Activated CD8-positive, alpha-beta memory T cell treated with anti-CD3 and anti-CD28 coated beads, Interleukin-2, amount 50 U/mL, for 24 hours (primary cell): Measurements from ENCODE around the gene ALKBH8.
"Not testable (repeated sequence)": the region's sequence is repeated elsewhere in the genome, so short reads cannot be mapped to it uniquely, and the experiment has no call there.

Experiments used
- DNase-seq: peaks from one replicate; pipeline ENCODE4 v3.0.0-alpha.2; 2020; ENCODE audit errors: extremely low read depth

The ALKBH8 gene

GRCh38 chr11:107565219-107565937 lies at the start of gene ALKBH8:
Gene ALKBH8 (minus strand): TSS chr11:107565735. CDS start chr11:107560893, 4,842 bp downstream.
- peak; percentile 47 for DNase-seq

DNA sequence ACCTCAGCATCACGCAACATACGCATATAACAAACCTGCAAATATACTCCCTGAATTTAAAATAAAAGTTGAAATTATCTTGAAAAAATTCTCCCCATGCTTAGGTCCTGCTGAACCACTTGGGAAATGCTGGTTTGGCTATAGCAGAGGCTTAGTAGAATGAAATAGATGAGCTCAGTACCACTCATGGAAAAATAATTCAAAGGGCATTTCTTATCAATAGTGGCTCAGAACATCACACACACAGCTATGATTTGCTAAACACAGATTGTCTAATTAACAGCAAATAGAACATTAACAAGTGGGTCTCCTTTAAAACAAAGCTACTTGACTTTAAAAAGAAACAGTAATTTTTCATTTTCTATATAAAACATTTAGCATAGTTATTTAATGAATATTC lies 46.9 kb upstream of the ALKBH8 start:
- DNase-seq = no peak

- DNase-seq = no peak
Measured at GRCh38 chr11:107609400-107610218, 44.1 kb upstream of the ALKBH8 start.

- no peak for DNase-seq
Measured at GRCh38 chr11:107608809-107609208, 43.3 kb upstream of the ALKBH8 start.

DNA sequence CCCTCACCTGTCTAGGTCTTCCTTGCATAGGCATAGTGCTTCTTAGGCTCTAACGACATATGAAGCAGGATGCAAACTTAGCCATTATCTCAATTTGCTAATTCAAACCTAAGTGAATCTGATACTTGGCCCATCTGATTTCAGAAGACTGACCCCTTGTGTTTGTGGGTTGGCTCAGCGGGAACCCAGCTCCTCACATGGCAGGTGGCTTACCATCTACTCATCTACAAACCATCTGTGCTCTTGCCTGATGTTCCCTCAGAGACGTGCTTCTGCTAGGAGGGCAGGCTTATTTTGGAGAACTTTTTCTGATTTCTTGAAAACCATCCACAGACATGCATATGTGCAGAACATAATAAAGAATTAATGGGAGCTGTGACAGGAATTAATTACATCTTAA lies 40.6 kb upstream of the ALKBH8 start:
- no peak for DNase-seq

DNA sequence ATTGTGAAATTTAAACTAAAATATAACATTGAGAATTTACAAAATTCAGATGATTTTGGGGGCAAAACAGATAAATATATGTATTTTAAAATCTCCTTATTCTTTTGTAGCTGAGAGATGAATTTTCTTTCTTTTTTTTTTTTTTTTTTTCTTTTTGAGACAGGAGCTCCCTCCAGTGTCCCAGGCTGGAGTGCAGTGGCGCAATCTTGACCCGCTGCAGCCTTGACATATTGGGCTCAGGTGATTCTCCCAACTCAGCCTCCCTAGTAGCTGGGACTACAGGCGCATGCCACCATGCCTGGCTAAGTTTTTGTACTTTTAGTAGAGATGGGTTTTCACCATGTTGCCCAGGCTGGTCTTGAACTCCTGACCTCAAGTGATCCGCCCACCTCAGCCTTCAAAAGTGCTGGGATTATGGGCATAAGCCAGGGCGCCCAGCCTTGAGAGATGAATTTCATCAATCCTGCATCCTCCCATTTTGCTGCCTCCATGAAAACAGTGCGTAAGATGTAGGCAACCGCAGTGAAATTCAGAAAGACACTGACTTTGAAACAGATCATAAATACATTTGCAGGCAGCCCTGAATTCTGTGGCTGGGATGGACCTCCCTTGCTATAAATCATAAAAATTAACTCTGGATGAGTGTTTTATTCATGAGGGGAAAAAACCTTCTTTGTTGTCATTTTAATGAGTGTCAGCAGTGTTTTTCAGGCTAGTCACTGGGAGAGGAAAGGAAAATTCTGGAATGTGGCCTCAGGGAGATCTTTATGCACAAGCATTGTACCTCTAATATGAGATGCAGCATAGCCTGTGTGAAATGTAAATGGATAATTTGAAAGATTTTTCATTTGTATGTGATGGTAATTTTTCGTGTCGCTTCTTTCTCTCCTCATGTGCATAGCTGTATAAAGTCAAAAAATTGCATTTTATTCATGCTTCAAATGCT lies 39.8 kb upstream of the ALKBH8 start:
- DNase-seq = no peak

- no peak for DNase-seq
Measured at GRCh38 chr11:107598225-107599139, 32.9 kb upstream of the ALKBH8 start.

- no peak for DNase-seq
Measured at GRCh38 chr11:107594736-107595135, 29.2 kb upstream of the ALKBH8 start.

GRCh38 chr11:107593951-107594350 lies 28.4 kb upstream of the ALKBH8 start:
- no peak for DNase-seq

- DNase-seq = no peak
Measured at GRCh38 chr11:107592813-107593212, 27.3 kb upstream of the ALKBH8 start.

DNA sequence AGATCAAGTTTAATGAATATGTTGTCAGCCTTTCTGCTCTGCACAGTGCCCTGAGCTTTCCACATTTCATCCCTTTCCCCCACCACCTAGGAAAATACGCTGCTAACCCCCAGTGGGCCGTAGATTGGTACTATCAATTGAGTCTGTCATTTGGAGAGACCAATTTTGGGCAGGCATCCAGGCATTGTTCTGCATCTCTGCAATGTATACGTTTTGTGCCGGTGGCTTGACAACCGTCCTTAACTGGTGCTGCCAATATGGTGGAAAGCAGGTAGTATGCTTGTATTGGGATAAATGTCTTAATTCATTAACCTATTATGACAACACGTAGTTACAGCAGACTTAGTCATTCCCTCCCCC lies 26.7 kb upstream of the ALKBH8 start:
- DNase-seq = no peak

DNA sequence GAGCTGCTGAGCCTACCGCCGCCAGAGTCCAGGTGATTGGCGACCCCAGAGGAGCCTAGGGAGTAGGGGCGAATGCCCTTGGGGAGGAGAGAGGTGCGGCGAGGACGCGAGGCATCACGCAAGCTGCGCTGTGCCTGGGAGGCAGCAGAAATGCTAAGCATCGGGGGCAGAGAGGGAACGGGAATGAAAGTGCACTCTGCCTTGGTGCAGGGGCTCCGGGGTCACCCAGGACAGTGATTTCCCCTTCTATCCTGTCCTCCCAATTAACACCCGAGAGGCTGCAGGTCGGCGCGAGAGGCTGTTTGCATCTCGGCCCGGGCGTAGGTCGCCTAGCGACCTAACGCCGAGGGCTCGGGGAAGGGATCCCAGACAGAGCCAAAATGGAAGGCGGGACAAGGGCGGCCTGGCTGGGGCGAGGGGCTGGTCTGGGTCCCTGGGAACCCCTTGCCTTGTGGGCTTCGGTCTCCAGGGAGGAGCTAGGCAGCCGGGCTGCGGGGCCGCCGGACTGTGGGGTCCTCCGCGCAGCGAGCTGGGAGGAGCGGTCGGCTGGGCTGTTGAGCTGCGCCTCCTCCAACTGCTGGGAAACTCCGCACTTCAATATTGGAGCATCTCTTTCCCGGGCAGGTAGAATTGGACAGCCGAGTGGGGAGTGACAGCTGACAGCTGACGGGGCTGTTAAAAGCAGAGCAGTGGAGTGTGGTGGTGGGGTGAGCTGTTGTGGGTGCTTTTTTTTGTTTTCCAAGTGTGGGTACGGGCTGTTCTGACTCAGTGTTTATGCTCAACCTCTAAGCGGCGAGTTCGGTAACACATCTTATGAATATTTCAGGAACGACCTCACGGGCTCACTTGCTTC lies 26.1 kb upstream of the ALKBH8 start:
- no peak for DNase-seq

DNA sequence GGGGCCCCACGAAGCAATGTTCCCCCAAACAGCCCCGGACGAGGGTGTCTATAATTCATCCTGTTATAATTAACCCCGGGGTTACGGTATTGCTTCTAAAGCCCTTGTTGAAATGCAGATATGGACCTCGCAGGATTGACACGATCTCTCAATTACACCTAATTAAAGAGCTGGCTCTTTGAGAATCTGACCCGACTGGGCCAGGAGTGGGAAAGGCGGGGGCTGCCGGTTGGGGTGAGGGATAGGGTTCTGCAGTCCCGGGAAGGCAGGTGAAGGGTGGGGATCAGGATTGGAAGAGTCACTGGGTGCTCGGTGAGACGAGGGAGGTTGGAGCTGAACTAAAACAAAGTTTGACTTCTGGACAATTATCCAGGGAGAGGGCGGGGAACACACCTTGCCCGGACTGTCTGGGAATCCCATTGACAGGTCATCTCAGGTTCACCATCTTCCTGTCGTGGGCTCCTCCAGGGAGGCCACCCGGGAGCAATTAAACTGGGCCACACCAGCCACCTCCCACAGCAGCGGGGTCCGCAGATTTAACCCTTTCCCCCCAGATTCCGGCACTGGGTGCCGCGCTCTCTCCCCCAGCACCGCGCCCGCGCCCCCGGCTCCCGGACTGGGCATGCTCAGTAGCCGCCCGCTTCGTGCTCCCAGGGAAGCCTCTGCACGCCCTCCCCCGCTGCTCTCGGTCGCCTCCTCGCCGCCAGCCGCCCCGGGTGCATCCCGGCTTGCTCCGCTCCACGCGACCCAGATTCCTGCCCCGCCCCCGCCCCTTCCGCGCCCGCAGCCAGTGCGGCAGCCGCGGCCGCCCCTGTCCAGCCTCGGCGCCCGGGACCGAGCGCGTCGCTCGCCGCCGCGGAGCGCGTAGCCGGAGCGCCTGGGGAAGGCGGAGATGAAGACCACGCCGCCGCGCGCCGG lies 25.2 kb upstream of the ALKBH8 start, which contains the start of gene ELMOD1:
TSS of gene ELMOD1 (plus strand) at position 688 of the 918 bp plus-strand sequence. CDS start 27,043 bp downstream, outside the sequence.
- DNase-seq = no peak

DNA sequence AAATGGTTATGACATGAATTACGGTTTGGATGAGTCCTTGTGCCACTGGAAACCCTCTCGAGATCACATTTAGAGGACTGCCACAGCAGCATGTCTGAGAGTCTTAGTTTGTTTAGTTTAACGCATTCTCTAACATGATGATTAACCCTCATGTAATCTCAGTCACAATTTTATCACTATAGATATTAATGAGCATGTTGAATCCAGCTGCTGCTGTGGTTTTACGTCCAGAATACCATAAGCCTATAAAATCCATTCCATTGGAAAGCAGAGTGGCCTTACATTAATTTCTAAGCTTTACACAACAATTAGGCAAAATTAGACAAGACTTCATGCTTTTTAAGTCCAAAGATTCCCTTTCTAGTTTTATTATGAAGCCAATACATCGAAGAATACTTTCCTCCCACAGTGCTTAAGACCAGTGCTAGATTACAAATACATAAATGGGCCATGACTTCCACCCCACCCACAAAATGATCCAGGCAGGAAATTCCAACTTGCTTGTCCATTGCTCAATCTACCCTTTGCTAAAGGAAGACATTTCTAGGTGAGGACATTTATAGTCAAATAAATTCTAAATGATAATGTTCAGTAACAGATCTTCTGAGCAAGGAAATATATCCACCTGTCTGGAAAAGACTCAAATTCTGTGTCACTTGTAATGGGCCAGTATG lies 21.9 kb upstream of the ALKBH8 start:
- DNase-seq = no peak

GRCh38 chr11:107583629-107584195 lies 18.2 kb upstream of the ALKBH8 start:
- DNase-seq = no peak

GRCh38 chr11:107581147-107581546 lies 15.6 kb upstream of the ALKBH8 start:
- no peak for DNase-seq

DNA sequence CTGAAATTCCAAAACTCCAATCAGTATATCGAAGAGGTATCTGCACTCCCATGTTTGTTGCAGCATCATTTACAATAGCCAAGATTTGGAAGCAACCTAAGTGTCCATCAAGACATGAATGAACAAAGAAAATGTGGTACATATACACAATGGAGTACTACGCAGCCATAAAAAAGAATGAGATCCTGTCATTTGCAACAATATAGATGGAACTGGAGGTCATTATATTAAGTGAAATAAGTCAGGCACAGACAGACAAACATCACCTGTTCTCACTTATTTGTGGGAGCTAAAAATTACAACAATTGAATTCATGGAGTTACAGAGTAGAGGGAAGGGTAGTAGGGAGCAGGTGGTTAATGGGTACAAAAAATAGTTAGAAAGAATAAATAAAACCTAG lies 13.6 kb upstream of the ALKBH8 start:
- not testable (repeated sequence) for DNase-seq

- no peak for DNase-seq
Measured at GRCh38 chr11:107577346-107577711, 11.8 kb upstream of the ALKBH8 start.
